IMR-90 (cell line): ENCODE data around the gene PCDHA5. TPM values are rescaled to one million over a fixed set of nuclear protein-coding genes. Genes with fewer than 3 reads are reported as not detected.
"Not testable (repeated sequence)": the region's sequence is repeated elsewhere in the genome, so short reads cannot be mapped to it uniquely, and the experiment has no call there.

Experiments used
- ATAC-seq: fragments of 200-7000 bp; cut with Tn5 transposase; 2 replicates; pipeline ENCODE4 v1.9.1; 2020; ENCODE audit warnings: low read depth, mild to moderate bottlenecking, moderate library complexity
- BruUV-seq: library from RNA; stranded (reverse); fragments of 400-500 nt; replicated peaks from 2 replicates; lab custom pipeline; 2021; lab: Mats Ljungman, UMichigan
- CTCF ChIA-PET: fragments of 300-600 bp; formaldehyde crosslinking; extraction: SDS; loops from one replicate; lab custom pipeline; 2021; ENCODE audit warnings: antibody characterized with exemption; lab: Yijun Ruan, JAX
- POLR2A ChIA-PET: fragments of 300-600 bp; sonication (Branson Sonifier 250); formaldehyde crosslinking; loops from one replicate; lab custom pipeline; 2022; ENCODE audit warnings: antibody characterized with exemption; ENCODE audit not compliant: unreplicated experiment; lab: Charles Lee
- DNase-seq: peaks from one replicate; pipeline ENCODE4 v3.0.0; 2013
- H2AFZ ChIP-seq: replicated peaks from 2 replicates; pipeline ENCODE3; 2013; ENCODE audit warnings: low read length, mild to moderate bottlenecking; ENCODE audit not compliant: poor library complexity
- H2AK5ac ChIP-seq: 2 replicates; pipeline ENCODE4 v1.6.1; 2013; ENCODE audit warnings: low read depth, low read length, inconsistent platforms
- H2AK9ac ChIP-seq: replicated peaks from 2 replicates; pipeline ENCODE3; 2013; ENCODE audit warnings: mild to moderate bottlenecking, low read depth, low read length, moderate library complexity; ENCODE audit not compliant: poor library complexity
- H2BK120ac ChIP-seq: 2 replicates; pipeline ENCODE4 v1.6.1; 2013; ENCODE audit warnings: low read depth, low read length, inconsistent platforms
- H2BK15ac ChIP-seq: 3 replicates; pipeline ENCODE4 v1.6.1; 2013; ENCODE audit warnings: low read depth, low read length, inconsistent platforms
- H2BK20ac ChIP-seq: 2 replicates; pipeline ENCODE4 v1.6.1; 2013; ENCODE audit warnings: low read depth, mild to moderate bottlenecking, inconsistent platforms, low read length, moderate library complexity
- H2BK5ac ChIP-seq: 2 replicates; pipeline ENCODE4 v1.6.1; 2013; ENCODE audit warnings: mild to moderate bottlenecking, low read depth, low read length, inconsistent platforms; ENCODE audit not compliant: poor library complexity, severe bottlenecking
- H3K14ac ChIP-seq: replicated peaks from 2 replicates; pipeline ENCODE4 v1.6.1; 2013; ENCODE audit warnings: low read depth, low read length, inconsistent platforms
- H3K18ac ChIP-seq: 2 replicates; pipeline ENCODE4 v1.6.1; 2013; ENCODE audit warnings: low read depth, low read length, control low read depth
- H3K23ac ChIP-seq: 2 replicates; pipeline ENCODE4 v1.6.1; 2013; ENCODE audit warnings: low read depth, low read length, inconsistent platforms
- H3K27ac ChIP-seq: 2 replicates; pipeline ENCODE4 v1.5.1; 2013; ENCODE audit warnings: mild to moderate bottlenecking, control low read depth, low read length; ENCODE audit not compliant: insufficient read depth
- H3K27me3 ChIP-seq: 2 replicates; pipeline ENCODE4 v1.6.1; 2013; ENCODE audit warnings: low read length; ENCODE audit not compliant: control insufficient read depth, insufficient read depth
- H3K36me3 ChIP-seq: 2 replicates; pipeline ENCODE4 v1.6.1; 2013; ENCODE audit warnings: low read length, mixed read lengths; ENCODE audit not compliant: control insufficient read depth, insufficient read depth
- H3K4ac ChIP-seq: 2 replicates; pipeline ENCODE4 v1.6.1; 2013; ENCODE audit warnings: low read depth, low read length, inconsistent platforms
- H3K4me1 ChIP-seq: 2 replicates; pipeline ENCODE4 v1.6.1; 2013; ENCODE audit warnings: low read length, mixed read lengths; ENCODE audit not compliant: control insufficient read depth, insufficient read depth
- H3K4me2 ChIP-seq: 2 replicates; pipeline ENCODE4 v1.6.1; 2013; ENCODE audit warnings: low read depth, mild to moderate bottlenecking, control low read depth, low read length, moderate library complexity
- H3K4me3 ChIP-seq: 2 replicates; pipeline ENCODE4 v1.5.1; 2013; ENCODE audit warnings: low read depth, mild to moderate bottlenecking, control low read depth, low read length, moderate library complexity; ENCODE audit not compliant: insufficient read depth
- H3K56ac ChIP-seq: 2 replicates; pipeline ENCODE4 v1.6.1; 2013; ENCODE audit warnings: low read length, inconsistent platforms; ENCODE audit not compliant: insufficient read depth; ENCODE audit errors: extremely low read depth
- H3K79me1 ChIP-seq, 2 experiments: 2 replicates each; pipeline ENCODE4 v1.6.1; 2013; ENCODE audit warnings: low read length in 2 of 2, inconsistent platforms in 1 of 2, low read depth in 1 of 2
- H3K9ac ChIP-seq: 2 replicates; pipeline ENCODE4 v1.6.1; 2013; ENCODE audit warnings: low read depth, low read length, control low read depth
- H3K9me1 ChIP-seq: 2 replicates; pipeline ENCODE4 v1.6.1; 2013; ENCODE audit warnings: low read length, inconsistent platforms; ENCODE audit not compliant: insufficient read depth
- H3K9me3 ChIP-seq: 2 replicates; pipeline ENCODE4 v1.6.1; 2013; ENCODE audit warnings: low read length; ENCODE audit not compliant: control insufficient read depth, insufficient read depth
- H4K20me1 ChIP-seq: 2 replicates; pipeline ENCODE4 v1.6.1; 2013; ENCODE audit warnings: low read length, inconsistent platforms; ENCODE audit not compliant: insufficient read depth
- H4K5ac ChIP-seq: 2 replicates; pipeline ENCODE4 v1.6.1; 2013; ENCODE audit warnings: mild to moderate bottlenecking, low read depth, low read length, control low read depth
- H4K8ac ChIP-seq, 2 experiments: 2 replicates each; pipeline ENCODE4 v1.6.1; 2013; ENCODE audit warnings: low read depth in 2 of 2, low read length in 2 of 2, control low read depth in 1 of 2, inconsistent platforms in 1 of 2
- H4K91ac ChIP-seq: 2 replicates; pipeline ENCODE4 v1.6.1; 2013; ENCODE audit warnings: low read depth, low read length, inconsistent platforms; ENCODE audit not compliant: insufficient read depth
- RCOR1 ChIP-seq: IDR thresholded peaks from 2 replicates; pipeline ENCODE4 v1.6.1; 2012; ENCODE audit warnings: mild to moderate bottlenecking, low read length, improper control_type of control experiment; ENCODE audit not compliant: insufficient replicate concordance
- WGBS, 2 experiments: methylation state at CpG; one replicate each; pipeline versions ENCODE4 v1.1.5 to v1.1.7; 2013; ENCODE audit warnings: missing lambda C conversion rate in 2 of 2; ENCODE audit not compliant: insufficient read length in 1 of 2; ENCODE audit errors: extremely low coverage in 2 of 2; 5-methylcytosine and 5-hydroxymethylcytosine counted together
- dilution Hi-C: fragments of 300-500 bp; cut with HindIII; formaldehyde crosslinking; loops from one replicate; pipeline ENCODE4 v1.14.3; 2018; ENCODE audit warnings: low sequenced_read_pairs; ENCODE audit not compliant: unreplicated experiment
- in situ Hi-C: fragments of 300-500 bp; cut with MboI; formaldehyde crosslinking; loops from 3 replicates; pipeline ENCODE4 v1.14.3; 2019; ENCODE audit warnings: low sequenced_read_pairs, inconsistent platforms, mixed read lengths
- intact Hi-C: fragments of 100-400 bp; cut with micrococcal nuclease; formaldehyde crosslinking; loops from 2 replicates; pipeline ENCODE4 v1.10.0; 2022
- polyA plus RNA-seq, 3 experiments: library from polyadenylated mRNA; depleted of rRNA; stranded (reverse); fragments of >200 nt; gene quantifications; 2 replicates each; pipeline ENCODE4 v1.2.3, GENCODE V29; 2012; ENCODE audit warnings: low replicate concordance in 1 of 3
- total RNA-seq: library from RNA; depleted of rRNA; stranded (reverse); fragments of >200 nt; gene quantifications from 2 replicates; pipeline ENCODE4 v1.2.3, GENCODE V29; 2012

The PCDHA5 gene
- total and polyA plus RNA-seq, 2 of the 4 experiments (the other 2 are of a cell fraction) = not detected

GRCh38 chr5:140806834-140807775, 14.3 kb upstream of the PCDHA5 start, which contains the start of gene PCDHA4 (continued):
- no peak for TF ChIP-seq RCOR1

DNA sequence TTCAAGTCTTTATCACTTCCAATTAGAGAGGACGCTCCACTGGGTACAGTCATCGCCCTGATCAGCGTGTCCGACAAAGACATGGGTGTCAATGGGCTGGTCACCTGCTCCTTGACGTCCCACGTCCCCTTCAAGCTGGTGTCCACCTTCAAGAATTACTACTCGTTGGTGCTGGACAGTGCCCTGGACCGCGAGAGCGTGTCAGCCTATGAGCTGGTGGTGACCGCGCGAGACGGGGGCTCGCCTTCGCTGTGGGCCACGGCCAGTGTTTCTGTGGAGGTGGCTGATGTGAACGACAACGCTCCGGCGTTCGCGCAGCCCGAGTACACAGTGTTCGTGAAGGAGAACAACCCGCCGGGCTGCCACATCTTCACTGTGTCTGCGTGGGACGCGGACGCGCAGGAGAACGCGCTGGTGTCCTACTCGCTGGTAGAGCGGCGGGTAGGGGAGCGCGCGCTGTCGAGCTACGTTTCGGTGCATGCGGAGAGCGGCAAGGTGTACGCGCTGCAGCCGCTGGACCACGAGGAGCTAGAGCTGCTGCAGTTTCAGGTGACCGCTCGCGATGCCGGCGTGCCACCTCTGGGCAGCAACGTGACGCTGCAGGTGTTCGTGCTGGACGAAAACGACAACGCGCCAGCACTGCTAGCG, 13.0 kb upstream of the PCDHA5 start:
- CTCF ChIA-PET, DNase-seq, BruUV-seq: not testable (repeated sequence)

More for the DNA sequence above, 13.0 kb upstream of the PCDHA5 start:
- H3K4ac ChIP-seq, in situ Hi-C loops, H3K14ac ChIP-seq, H2AFZ ChIP-seq, H3K23ac ChIP-seq, H3K56ac ChIP-seq, H2BK120ac ChIP-seq, H3K79me1 ChIP-seq, H4K5ac ChIP-seq, H3K4me2 ChIP-seq, H2BK20ac ChIP-seq, H2BK15ac ChIP-seq, H3K9ac ChIP-seq, H2BK5ac ChIP-seq, H3K4me1 ChIP-seq, dilution Hi-C loops, H4K8ac ChIP-seq, H3K4me3 ChIP-seq, H3K27ac ChIP-seq, H3K36me3 ChIP-seq, H2AK5ac ChIP-seq, ATAC-seq, H3K9me1 ChIP-seq, POLR2A ChIA-PET, intact Hi-C loops, H3K27me3 ChIP-seq, H2AK9ac ChIP-seq, H4K20me1 ChIP-seq, H3K18ac ChIP-seq, H4K91ac ChIP-seq: not testable (repeated sequence)
- H3K9me3 ChIP-seq = peaks cover 14% of the 10 kb centered on the region
- WGBS, 2 experiments = 67% methylated on average over 40 of the region's 62 CpGs; no CpG with 5 or more reads in 1 of the 2 experiments
